ENCODE results near the gene TPM1.

TPM1 gene

DNA sequence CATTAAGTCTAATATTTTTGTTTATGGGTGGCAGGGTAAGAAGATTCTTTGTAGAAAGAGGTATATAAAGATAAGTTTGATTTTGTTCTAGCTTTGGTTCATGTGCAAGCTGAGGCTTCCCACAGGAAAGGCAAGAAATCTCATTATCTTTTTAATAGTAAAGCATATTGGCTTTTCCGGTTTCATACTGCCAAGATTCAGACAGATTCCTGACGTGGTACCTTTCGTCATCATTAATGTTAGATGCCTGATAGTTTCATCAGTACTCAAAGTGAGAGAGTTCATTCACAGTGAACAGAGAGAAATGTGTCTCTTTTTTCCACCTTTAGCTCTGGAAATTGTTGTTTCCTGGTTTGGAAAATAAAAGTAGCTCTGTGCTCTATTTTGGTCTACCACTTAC, 16.5 kb downstream of the TPM1 start:
- no peak for DNase-seq

DNA sequence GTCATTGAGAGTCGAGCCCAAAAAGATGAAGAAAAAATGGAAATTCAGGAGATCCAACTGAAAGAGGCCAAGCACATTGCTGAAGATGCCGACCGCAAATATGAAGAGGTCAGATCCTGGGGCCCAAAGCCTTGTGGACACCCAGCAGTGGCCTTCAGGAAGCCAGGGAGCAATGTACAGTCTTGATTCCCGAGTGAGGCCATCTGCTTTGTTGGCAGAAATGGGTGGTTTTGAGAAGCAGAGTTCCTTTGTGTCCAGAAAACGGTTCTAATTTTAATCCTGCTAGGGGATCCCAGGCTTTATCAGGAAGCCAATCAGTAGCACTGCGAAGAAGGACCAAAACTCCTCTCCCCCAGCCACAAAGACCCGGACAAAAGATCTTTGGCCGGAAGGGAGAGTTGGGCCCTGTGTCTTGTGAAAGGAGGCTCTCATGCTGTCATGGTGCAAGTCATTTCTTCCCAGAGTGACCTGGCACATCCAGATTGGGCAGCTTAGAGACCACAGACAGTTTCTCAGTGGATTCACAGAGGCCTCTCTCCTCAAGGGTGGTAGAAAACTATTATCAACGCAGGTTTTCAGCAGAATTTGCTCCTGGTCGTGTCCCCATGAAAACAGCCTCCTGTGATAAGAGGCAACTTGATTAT, 17.1 kb downstream of the TPM1 start:
- DNase-seq: no peak

DNA sequence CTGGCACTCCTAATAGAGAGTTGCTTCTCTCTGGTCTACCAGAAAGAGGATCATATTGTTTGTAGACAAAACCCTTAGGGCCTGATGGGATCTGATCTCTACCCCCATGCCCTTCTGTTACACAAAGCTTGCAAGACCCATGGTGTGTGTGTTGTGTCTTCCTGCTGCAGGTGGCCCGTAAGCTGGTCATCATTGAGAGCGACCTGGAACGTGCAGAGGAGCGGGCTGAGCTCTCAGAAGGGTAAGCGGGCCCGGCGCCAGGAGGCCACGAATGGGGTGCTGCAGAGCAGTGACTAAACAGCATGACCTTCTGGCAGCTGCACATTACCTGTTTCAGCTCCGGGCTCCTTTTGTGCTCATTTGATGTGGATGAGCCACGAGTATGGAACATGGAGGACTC, 18.2 kb downstream of the TPM1 start:
- DNase-seq: no peak

DNA sequence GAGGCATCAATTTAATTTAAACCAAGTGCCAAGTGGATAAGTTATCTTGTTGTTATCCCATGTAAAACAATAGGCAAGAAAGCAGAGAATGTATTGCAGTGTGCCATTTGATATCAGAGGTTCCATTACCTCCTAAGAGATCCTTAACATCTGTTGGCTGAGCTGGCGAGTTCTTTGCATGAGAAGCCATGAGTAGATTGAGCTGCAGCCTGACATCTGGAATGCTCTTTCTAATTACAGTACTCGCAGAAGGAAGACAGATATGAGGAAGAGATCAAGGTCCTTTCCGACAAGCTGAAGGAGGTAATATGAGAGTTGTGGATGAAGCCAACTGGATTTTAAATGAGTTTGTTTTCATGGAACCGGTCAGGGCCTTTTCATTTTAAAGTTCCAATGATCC, 19.4 kb downstream of the TPM1 start:
- no peak for DNase-seq

DNA sequence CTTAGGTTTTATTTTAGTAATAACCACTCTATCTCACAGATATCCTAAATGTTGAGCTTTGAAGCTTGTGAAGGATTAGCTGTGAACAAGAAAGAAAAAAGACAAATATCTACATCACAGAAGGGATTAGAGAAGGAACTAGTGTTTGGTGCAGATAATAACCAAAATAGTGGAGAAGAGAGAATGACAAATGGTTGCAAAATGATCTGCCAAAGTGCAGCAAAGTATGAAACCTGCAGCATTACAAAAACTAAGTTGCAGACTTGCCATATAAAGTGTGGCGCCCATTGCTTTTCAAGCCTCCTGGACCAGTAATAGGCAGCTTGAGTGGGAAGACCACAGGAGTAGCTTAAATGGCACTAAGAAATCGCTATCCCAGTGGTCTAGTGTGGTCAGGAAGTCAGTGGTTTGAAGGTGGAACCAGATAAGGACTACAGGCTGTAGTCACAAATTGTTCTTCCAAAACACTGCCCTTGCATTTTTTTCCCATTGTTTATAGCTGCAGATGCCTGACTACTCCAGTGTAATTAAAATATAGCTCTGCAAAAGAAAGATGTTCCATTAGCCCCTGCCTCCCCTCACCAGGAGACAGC, 20.7 kb downstream of the TPM1 start:
- DNase-seq: no peak

DNA sequence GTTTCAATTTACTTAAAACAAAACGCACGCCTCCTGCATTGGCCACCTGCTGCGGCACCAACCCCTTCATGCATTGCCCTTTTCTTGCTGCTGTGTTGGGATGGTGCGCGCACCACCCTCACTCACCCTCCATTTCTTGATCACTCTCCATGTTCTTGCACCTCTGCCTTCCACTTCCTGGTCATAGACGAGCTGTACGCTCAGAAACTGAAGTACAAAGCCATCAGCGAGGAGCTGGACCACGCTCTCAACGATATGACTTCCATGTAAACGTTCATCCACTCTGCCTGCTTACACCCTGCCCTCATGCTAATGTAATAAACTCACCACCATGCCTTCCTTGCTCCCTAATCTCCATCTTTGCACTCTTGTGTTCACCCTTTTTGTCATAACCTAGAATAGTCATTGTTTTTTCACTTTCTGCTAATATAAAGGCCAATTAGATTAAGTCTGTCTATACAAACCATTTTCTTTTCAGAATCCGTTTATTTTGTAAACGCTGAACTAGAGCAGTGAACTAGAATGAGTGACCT, 21.4 kb downstream of the TPM1 start:
- DNase-seq: no peak

DNA sequence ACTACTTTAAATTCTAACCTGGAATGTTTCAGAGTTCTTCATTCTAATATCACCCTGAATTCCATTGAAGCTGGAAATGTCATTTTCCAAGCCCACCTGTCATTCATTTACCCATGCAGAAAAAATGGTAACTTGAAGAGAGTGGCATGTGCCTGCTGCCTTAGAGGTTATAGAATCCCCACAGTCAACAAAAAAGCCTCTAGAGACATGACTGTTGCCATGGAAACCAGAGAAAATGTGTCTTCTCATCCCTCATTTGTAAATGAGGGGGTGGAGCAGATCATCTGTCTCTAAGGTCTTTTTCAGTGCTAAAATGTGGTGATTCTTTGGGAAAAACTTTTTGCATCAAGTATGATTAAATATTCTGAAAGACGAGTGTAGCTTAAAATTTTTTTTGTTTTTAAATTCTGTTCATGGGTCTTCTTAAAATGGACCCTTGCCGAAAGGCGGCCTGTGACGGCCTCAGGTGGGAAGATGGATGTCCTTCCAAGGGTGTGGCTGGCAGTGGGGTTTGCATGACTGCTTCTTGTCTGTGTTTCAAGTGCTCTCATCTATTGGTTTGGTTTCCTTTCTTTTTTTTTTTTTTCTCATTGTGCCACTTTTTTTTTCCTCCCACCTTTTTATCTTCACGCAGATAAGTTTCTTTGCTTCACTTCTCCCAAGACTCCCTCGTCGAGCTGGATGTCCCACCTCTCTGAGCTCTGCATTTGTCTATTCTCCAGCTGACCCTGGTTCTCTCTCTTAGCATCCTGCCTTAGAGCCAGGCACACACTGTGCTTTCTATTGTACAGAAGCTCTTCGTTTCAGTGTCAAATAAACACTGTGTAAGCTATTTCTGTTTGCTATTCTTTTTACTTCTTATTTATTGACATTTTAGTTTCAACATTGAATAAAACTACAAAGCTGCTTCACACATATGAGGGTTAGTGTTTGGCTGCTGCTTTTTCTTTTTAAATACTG, 23.0 kb downstream of the TPM1 start:
- DNase-seq: no peak

DNA sequence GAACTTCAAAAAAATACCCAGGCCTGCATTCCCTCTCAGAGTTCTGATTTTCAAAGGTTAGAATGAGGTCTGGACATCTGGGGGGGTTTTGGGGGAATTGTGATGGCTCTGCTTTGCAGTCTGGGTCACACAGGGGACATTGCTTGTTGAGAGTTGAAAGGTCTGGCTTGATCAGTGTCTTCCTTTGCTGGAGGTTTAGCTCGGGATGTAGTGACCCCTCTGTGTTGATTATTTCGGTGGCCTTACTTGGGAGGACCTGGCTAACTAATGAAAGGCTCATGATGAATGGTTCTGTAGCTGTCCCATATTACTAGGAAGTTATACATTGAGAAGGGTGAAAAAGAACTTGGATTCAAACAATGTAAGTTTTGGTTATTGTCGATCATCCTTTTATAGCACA, 23.7 kb downstream of the TPM1 start:
- DNase-seq: no peak

DNA sequence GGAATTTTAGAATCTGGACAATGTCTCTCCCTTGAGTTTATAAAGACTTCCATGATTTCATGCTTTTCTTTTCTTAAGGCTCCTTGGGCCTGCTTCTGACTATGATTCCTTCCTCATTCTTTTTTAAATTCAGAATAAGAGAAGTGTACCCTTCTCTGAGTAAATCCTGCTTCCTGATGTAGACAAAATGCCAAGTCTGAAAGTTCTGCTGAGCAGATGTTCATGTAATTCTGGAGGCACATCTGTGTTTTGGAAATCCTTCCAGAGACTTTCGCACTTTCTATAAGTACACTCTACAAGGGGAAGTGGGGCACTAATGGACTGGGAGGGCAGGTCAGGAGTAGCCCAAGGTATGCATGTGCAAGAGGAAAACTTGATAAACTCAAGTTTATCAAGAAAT, 24.8 kb downstream of the TPM1 start:
- DNase-seq: no peak

DNA sequence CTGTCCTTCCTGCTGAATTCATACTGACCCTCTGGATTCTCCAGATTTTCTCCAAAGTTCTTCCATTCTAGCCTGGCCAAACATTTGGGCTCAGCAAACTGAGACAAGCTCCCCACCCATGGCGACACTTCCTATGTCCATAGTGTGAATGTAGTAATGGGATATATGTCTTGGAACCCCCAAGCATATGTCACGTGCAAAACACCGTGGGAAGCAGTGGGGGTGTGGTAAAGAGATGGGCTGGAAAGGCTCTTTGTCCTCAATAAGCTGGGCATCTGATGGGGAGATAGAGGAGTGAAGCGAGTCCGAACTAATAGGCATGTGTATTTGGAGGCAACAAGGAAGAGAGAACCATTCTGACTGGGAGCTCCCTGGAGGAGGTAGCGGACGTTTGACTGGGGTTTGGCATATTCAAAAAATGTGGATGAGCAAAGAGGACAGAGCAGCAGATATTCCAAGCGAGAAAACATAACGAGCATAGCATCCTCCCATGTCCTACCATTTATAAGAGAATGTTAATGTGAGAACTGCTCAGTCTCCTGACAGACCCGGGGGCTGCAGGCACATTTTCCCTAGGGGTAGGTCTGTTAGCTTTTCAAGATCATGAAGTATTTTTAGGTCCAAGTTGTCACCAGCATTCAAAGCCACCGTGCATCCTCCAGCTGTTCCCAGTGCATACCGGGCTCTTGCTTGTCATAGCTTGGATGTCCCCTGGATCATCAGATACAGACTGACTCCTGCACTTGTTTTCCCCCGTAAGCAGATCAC, 25.6 kb downstream of the TPM1 start:
- no peak for DNase-seq

DNA sequence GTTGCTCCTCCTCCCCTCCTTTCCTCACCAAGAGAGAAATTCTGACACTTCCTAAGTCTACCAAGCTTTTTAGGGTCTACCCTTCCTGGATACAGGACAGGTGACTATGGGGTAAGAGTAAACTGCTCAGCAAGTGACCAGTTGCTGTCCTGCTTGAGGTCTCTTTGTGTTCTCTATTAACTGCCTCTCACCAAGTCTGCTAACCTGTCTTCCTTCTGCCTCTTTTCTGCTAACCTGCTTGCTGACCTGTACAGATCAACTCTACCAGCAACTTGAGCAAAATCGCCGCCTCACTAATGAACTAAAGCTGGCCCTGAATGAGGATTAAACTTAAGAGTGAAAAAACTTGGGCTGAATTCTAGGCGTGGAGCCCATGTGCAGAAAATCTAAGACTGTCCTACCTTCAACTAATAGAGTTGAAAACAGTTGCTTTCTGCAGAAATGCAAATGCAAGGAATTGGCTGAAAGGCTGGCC, 27.1 kb downstream of the TPM1 start:
- DNase-seq: no peak

DNA sequence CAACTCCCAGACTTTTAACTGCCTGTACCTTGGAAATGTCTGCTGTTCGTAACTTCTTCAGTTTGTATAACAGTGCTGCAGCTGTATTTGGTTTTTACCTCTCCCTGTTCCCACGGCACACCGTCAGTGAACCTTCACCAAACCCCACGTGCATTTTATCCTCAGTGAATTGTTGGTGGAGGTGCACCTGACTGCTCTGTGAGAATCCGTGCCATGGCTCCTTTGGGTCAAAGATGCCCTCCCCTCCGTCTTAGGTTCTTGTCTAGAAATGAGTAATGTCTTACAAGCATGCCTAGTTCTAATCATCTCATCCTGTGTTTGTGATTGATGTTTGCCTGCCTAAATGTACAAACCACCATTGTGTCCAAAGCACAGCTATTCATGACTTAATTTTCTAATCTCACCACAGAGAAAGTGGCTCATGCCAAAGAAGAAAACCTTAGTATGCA, 28.2 kb downstream of the TPM1 start:
- no peak for DNase-seq

DNA sequence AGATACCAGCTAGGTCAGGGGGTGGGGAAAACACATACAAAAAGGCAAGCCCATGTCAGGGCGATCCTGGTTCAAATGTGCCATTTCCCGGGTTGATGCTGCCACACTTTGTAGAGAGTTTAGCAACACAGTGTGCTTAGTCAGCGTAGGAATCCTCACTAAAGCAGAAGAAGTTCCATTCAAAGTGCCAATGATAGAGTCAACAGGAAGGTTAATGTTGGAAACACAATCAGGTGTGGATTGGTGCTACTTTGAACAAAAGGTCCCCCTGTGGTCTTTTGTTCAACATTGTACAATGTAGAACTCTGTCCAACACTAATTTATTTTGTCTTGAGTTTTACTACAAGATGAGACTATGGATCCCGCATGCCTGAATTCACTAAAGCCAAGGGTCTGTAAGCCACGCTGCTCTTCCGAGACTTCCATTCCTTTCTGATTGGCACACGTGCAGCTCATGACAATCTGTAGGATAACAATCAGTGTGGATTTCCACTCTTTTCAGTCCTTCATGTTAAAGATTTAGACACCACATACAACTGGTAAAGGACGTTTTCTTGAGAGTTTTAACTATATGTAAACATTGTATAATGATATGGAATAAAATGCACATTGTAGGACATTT, 28.9 kb downstream of the TPM1 start:
- no peak for DNase-seq

DNA sequence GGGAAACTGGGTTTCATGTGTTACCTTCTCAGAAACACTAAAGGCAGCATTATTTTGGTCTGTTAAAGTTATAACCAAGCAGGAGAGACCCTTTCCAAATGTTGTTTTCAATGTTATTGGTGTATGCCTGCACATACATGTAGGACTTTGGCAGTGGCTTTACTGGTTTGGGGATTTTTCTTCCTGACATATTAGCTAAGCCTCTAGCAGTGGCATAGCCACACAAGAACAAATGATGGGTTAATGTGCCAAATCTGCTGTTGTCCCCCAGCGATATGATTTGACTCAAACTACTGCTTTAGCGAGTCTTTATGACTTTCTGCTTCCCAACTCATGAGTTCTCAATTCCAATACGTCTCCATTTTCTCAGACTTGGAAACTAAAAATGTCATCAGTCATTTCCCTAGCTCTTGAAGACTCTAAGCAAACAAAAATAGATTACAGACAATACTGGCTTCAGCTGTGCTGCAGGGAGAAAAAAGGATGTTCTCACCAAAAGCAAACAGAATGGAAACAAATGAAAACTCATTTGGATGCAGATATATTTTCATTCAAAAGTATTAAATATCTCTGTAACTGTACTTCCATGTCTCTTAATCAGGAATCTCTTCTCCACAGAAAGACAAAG, 29.6 kb downstream of the TPM1 start:
- DNase-seq: no peak

DNA sequence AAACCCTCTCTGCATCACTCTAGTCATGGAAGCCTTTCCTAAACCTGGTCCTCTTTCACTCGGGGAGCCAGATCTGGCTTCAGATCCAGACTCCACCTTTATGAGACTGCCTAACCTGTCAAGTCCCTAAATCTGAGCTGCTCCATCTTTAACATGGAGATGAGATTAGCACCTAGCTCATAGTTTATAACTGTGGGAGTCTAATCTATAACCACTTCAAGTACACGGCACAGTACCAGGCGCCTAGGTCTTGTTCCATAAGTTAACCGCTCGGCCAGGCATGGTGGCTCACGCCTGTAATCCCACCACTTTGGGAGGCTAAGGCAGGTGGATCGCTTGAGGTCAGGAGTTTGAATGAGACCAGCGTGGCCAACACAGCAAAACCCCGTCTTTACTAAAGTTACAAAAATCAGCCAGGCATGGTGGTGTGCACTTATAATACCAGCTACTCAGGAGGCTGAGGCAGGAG, 30.3 kb downstream of the TPM1 start:
- DNase-seq: no peak

DNA sequence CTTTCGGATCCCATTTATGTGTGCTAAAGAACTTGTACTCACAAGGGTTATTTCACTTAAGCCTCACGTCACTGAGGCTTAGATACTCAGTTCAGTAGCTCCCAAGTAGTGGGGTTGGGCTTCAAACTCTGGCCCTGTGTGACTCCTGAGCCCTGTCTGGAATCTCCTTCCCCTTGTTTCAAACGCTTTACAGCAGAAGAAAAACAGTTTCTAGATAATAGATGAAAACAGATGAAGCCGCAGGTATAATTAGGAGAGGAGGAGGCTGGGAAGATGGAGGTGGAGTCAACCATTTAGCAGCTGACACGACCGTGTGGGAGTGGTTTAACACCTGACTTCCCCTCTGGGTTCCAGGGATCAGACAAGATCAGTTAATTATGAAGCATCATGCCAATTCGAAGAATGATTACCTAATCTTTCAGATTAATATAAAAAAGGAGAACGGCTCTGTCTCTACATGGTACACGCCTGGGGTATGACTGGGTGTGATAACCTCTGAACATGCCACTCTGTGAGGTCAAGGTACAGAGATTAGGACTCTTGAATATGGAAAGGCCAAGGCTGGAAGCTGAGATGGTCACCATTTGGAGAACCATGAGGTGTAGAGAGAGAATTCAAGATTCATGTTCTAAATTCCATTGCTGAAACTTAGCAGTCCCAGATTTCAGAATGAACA, 31.1 kb downstream of the TPM1 start:
- DNase-seq: no peak

DNA sequence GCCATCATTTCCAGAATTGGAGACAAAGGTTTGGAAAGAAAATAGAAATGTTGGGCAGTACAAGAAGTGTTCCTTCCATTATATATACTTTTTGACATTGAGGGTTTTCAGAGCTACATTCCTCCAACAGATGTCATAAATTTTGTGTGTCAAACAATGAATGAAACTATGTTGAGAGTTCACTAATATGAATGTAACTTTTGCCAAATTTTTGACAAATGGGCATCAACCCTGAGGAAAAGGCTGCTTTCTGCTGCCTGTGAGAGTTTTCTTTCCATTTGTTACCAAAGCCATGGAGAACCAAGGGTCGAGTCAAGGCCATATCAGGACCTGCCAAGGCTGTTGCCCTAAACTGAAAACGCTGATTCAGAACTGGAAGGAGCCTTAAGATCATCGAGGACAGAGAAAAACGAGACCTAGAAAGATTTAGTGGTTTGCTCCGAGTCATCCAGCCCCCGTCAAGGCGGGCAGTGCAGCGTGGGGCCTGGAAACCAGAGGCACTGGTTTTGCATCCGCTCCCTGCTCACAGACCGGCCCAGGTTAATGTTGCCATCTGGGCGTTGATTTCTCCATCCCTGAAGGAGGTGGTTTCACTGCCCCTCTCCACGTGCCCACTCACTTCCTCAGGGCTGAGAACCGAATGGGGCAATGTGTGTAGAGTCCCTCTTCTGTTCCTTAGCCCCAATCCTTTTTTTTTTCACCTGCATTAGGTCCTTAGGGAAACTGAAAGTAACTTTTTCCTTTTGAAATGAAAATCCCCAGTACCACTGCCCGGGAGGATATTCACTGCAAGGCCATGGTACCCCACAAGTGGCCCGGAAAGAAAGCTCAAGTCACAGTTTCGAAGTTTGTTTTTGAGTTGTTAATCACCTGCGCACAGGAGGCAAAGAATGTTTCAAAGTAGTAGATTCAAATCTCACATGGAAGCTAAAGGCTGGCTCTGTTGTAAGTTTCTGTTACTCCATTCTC, 32.8 kb downstream of the TPM1 start:
- DNase-seq: no peak

DNA sequence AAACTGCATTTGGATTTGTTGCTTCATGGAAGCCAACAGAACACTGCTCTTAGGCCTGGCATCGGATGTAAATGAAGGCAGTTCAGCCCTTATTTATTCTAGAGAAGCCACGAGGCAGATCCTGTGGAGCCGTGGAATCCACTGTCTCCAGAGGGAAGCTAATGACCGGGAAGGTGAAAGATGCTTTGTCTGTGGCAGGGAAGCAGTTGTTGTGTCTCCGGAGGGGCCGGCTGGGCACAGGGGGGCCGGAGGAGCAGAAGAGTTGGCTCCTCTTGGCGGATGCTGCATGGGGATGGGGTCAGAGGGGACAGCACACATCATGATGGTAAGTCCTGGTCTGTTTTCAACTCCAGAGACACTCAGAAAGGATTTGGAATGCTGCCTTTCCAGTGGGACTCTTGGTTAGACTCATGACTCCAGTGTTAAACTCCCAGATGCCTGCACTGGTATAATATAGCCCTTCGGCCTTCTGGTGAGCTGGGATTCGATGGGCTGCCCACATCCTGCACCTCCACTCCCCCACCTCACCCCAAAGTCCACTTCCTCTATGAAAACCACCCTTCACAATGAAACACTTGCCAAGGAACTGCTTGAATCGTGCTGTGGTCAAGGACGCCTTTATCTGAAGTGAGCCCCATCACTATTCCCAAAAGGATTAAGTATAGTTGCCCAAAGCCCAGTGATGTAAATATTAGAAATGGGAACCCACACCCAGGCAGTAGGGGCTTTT, 33.6 kb downstream of the TPM1 start:
- no peak for DNase-seq

DNA sequence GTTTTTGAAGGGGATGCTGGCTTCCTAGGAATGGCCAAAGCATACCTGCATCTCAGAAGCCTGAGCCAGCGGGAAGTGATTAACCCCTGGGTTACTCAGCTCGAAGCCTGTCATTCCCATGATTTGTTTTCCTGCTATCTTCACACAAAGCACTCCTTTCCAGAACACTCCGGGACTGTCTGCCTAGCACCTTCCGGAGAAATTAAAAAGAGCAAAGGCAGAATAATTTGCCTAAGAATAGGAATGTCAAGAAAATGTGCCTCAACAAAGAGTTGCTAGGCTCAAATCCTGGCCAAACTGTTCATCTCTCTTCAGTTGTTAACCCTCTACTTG, 34.1 kb downstream of the TPM1 start:
- no peak for DNase-seq
